ENCODE data around the gene WFDC6. TPM values are rescaled to one million over a fixed set of nuclear protein-coding genes. Genes with fewer than 3 reads are reported as not detected.
A peak's percentile ranks its signal among the peaks of the same experiment; 100 is the strongest.

WFDC6 gene
- total RNA-seq, 1 experiment from 2014 or later: not detected

GRCh38 chr20:45545754-45546453, 6.6 kb upstream of the WFDC6 start:
- Histone ChIP-seq H3K4me3 (ENCODE audit: low read length) (no peak overlapping the region), H2AFZ (ENCODE audit: low read length) (no peak overlapping the region), H3K27ac (ENCODE audit: low read length) (no peak overlapping the region), H4K20me1 (ENCODE audit: insufficient read depth, low read depth, low read length) (no peaks in the 10 kb centered on the region), H3K9ac (ENCODE audit: low read length) (no peak overlapping the region), H3K4me2 (ENCODE audit: low read depth, low read length, poor library complexity, severe bottlenecking) (no peak overlapping the region), H3K4me1 (ENCODE audit: low read length) (no peaks in the 10 kb centered on the region), H3K9me2 (replicated peaks; ENCODE audit: insufficient read depth, low read length) (no peaks in the 10 kb centered on the region), H3K36me3 (ENCODE audit: insufficient read depth, low read length) (no peaks in the 10 kb centered on the region), H3K9me3 (ENCODE audit: low read length) (no peaks in the 10 kb centered on the region; the same call in 1 of the 2 replicates), H3K79me2 (ENCODE audit: low read length) (no peaks in the 10 kb centered on the region), H3K27me3 (ENCODE audit: low read length) (no peaks in the 10 kb centered on the region)
- peak; percentile 56 for DNase-seq

GRCh38 chr20:45545351-45545750, 6.1 kb upstream of the WFDC6 start:
- H3K9me2 ChIP-seq (replicated peaks; ENCODE audit: insufficient read depth, low read length): no peaks in the 10 kb centered on the region
- H3K9ac ChIP-seq (ENCODE audit: low read length): no peak overlapping the region
- H3K27ac ChIP-seq (ENCODE audit: low read length): no peak overlapping the region
- H3K79me2 ChIP-seq (ENCODE audit: low read length): no peaks in the 10 kb centered on the region
- H3K27me3 ChIP-seq (ENCODE audit: low read length): no peaks in the 10 kb centered on the region
- no peak overlapping the region for H3K4me3 ChIP-seq (ENCODE audit: low read length)
- no peaks in the 10 kb centered on the region for H4K20me1 ChIP-seq (ENCODE audit: insufficient read depth, low read depth, low read length)
- H3K4me2 ChIP-seq (ENCODE audit: low read depth, low read length, poor library complexity, severe bottlenecking): no peak overlapping the region
- H3K9me3 ChIP-seq (ENCODE audit: low read length): no peaks in the 10 kb centered on the region
- H2AFZ ChIP-seq (ENCODE audit: low read length): no peak overlapping the region
- no peaks in the 10 kb centered on the region for H3K4me1 ChIP-seq (ENCODE audit: low read length)
- no peak for DNase-seq
- no peaks in the 10 kb centered on the region for H3K36me3 ChIP-seq (ENCODE audit: insufficient read depth, low read length)

DNA sequence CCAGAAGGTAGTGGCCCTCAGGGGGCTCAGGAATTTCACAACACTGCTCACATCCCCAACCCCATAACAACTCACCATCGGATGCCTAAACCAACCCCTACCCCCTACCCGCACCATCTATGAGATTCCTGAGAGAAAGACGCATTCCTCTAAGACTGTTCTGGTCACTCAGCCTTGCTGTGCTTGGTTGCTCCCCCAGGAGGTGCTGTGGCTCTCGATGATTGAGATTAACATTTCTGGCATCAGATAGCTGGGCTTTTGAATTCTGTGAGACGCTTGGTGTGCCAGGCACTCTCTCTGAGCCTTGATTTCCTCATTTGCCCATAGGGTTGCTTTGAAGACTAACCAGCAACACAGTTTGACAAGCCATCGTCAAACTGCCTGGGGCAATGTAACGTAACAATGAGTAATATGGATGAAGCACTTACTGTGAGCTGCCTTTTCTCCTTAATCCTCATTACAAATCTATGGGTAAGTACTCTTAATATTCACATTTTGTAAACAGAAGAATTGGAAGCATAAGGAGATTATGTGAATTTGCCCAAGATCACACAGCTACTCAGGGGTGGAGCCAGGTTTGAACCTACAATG, 978 bp downstream of the WFDC6 start:
- no peaks in the 10 kb centered on the region for H3K9me2 ChIP-seq (replicated peaks; ENCODE audit: insufficient read depth, low read length)

GRCh38 chr20:45527294-45527693, 12.0 kb downstream of the WFDC6 start:
- no peaks in the 10 kb centered on the region for H4K20me1 ChIP-seq (ENCODE audit: insufficient read depth, low read depth, low read length)
- H3K79me2 ChIP-seq (ENCODE audit: low read length): no peaks in the 10 kb centered on the region
- no peaks in the 10 kb centered on the region for H3K9me2 ChIP-seq (replicated peaks; ENCODE audit: insufficient read depth, low read length)
- H3K27me3 ChIP-seq (ENCODE audit: low read length): no peaks in the 10 kb centered on the region
- no peak overlapping the region for H3K4me2 ChIP-seq (ENCODE audit: low read depth, low read length, poor library complexity, severe bottlenecking)
- H3K9ac ChIP-seq (ENCODE audit: low read length): no peak overlapping the region
- H2AFZ ChIP-seq (ENCODE audit: low read length): no peak overlapping the region
- H3K9me3 ChIP-seq (ENCODE audit: low read length): no peaks in the 10 kb centered on the region
- DNase-seq: no peak
- H3K36me3 ChIP-seq (ENCODE audit: insufficient read depth, low read length): no peaks in the 10 kb centered on the region
- H3K4me1 ChIP-seq (ENCODE audit: low read length): no peaks in the 10 kb centered on the region
- no peak overlapping the region for H3K4me3 ChIP-seq (ENCODE audit: low read length)
- no peak overlapping the region for H3K27ac ChIP-seq (ENCODE audit: low read length)

More for the DNA sequence above, 978 bp downstream of the WFDC6 start:
- Histone ChIP-seq H3K9ac (ENCODE audit: low read length) (no peak overlapping the region), H3K27me3 (ENCODE audit: low read length) (no peaks in the 10 kb centered on the region), H2AFZ (ENCODE audit: low read length) (no peak overlapping the region), H4K20me1 (ENCODE audit: insufficient read depth, low read depth, low read length) (no peaks in the 10 kb centered on the region), H3K4me3 (ENCODE audit: low read length) (no peak overlapping the region), H3K9me3 (ENCODE audit: low read length) (no peaks in the 10 kb centered on the region), H3K4me1 (ENCODE audit: low read length) (no peaks in the 10 kb centered on the region), H3K79me2 (ENCODE audit: low read length) (no peaks in the 10 kb centered on the region), H3K4me2 (ENCODE audit: low read depth, low read length, poor library complexity, severe bottlenecking) (no peak overlapping the region), H3K27ac (ENCODE audit: low read length) (no peak overlapping the region), H3K36me3 (ENCODE audit: insufficient read depth, low read length) (no peaks in the 10 kb centered on the region)
- peak; percentile 43 for DNase-seq

DNA sequence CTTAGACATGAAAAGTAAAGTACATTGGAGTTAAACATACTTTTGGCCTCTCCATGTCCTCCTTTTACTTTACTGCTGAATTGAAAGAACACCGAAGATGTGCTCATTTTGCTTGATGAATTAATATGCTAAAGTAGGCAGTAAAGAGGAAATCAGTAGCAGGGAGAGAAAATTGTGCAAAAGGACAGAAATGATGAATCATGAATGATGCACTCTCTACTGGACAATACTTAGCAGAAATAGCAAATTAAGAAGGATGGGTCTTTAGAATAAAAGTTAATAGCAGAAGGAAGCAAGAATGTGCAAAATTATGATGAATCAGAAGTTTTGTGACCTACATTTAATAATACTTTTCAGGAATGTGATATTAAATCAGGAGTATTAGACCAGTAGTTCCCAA, 15.5 kb downstream of the WFDC6 start:
- H3K79me2 ChIP-seq (ENCODE audit: low read length): no peaks in the 10 kb centered on the region
- no peaks in the 10 kb centered on the region for H3K9me3 ChIP-seq (ENCODE audit: low read length)
- no peaks in the 10 kb centered on the region for H3K9me2 ChIP-seq (replicated peaks; ENCODE audit: insufficient read depth, low read length)
- H3K27ac ChIP-seq (ENCODE audit: low read length): no peak overlapping the region
- no peak overlapping the region for H3K4me3 ChIP-seq (ENCODE audit: low read length)
- no peaks in the 10 kb centered on the region for H3K27me3 ChIP-seq (ENCODE audit: low read length)
- no peaks in the 10 kb centered on the region for H3K4me1 ChIP-seq (ENCODE audit: low read length)
- H3K36me3 ChIP-seq (ENCODE audit: insufficient read depth, low read length): no peaks in the 10 kb centered on the region
- DNase-seq: no peak
- H3K4me2 ChIP-seq (ENCODE audit: low read depth, low read length, poor library complexity, severe bottlenecking): no peak overlapping the region
- no peaks in the 10 kb centered on the region for H4K20me1 ChIP-seq (ENCODE audit: insufficient read depth, low read depth, low read length)
- H3K9ac ChIP-seq (ENCODE audit: low read length): no peak overlapping the region
- H2AFZ ChIP-seq (ENCODE audit: low read length): no peak overlapping the region

GRCh38 chr20:45518282-45518681, 21.0 kb downstream of the WFDC6 start:
- Histone ChIP-seq H3K9me2 (replicated peaks; ENCODE audit: insufficient read depth, low read length) (no peaks in the 10 kb centered on the region), H3K27ac (ENCODE audit: low read length) (no peak overlapping the region), H3K4me1 (ENCODE audit: low read length) (no peaks in the 10 kb centered on the region), H3K4me2 (ENCODE audit: low read depth, low read length, poor library complexity, severe bottlenecking) (no peak overlapping the region), H2AFZ (ENCODE audit: low read length) (no peak overlapping the region), H4K20me1 (ENCODE audit: insufficient read depth, low read depth, low read length) (no peaks in the 10 kb centered on the region), H3K9ac (ENCODE audit: low read length) (no peak overlapping the region), H3K36me3 (ENCODE audit: insufficient read depth, low read length) (no peaks in the 10 kb centered on the region), H3K79me2 (ENCODE audit: low read length) (no peaks in the 10 kb centered on the region), H3K4me3 (ENCODE audit: low read length) (no peak overlapping the region), H3K27me3 (ENCODE audit: low read length) (no peaks in the 10 kb centered on the region), H3K9me3 (ENCODE audit: low read length) (no peaks in the 10 kb centered on the region)
- no peak for DNase-seq

DNA sequence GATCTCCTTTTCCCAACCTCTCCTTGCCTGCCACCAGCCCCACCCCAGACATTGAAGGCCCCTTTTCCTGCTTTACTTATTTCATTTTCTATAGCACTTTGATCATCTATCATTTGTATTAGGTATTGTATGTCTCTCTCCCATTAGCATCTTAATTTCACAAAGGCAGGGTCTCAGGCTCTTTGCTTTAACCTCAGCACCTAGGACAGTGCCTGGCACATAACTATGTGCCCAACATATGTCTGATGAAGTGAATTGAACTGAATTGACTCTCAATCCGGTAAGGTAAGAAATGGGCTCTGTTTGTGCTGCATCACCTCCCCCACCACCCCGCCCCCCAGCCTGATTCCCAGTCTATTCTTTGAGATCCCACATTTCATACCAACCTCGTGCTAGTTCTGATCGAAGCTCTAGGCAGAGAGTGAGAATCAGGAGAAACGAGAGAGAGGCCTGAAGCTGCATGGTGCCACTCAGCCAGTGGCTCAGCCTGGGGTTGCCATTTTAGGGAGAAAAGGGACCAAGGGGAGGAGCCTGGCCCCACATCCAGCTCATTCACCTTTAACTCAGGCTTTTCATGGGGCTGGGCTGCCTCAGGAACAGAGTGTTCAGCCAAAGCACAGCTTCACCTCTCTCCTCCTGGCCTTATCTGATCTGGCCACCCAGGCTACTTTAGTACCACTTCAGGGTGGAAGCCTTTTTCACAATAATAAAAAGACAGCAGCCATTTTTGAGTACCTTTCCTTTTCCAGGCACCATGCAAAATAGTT, 24.0 kb downstream of the WFDC6 start, which contains the start of gene SPINT3:
Gene SPINT3, minus strand, starts transcription at position 476 of the 767 bp plus-strand sequence. Its CDS starts 14 bp downstream, at position 462.
- Histone ChIP-seq H3K9me2 (replicated peaks; ENCODE audit: insufficient read depth, low read length) (no peaks in the 10 kb centered on the region), H3K4me1 (ENCODE audit: low read length) (no peaks in the 10 kb centered on the region), H3K27ac (ENCODE audit: low read length) (no peak within 1 kb of the TSS), H3K36me3 (ENCODE audit: insufficient read depth, low read length) (no peaks in the 10 kb centered on the region), H2AFZ (ENCODE audit: low read length) (no peak within 1 kb of the TSS), H3K27me3 (ENCODE audit: low read length) (no peaks in the 10 kb centered on the region), H3K4me2 (ENCODE audit: low read depth, low read length, poor library complexity, severe bottlenecking) (no peak within 1 kb of the TSS), H3K4me3 (ENCODE audit: low read length) (no peak within 1 kb of the TSS), H3K79me2 (ENCODE audit: low read length) (no peaks in the 10 kb centered on the region), H3K9me3 (ENCODE audit: low read length) (no peaks in the 10 kb centered on the region), H3K9ac (ENCODE audit: low read length) (no peak within 1 kb of the TSS), H4K20me1 (ENCODE audit: insufficient read depth, low read depth, low read length) (no peaks in the 10 kb centered on the region)
- no peak for DNase-seq

DNA sequence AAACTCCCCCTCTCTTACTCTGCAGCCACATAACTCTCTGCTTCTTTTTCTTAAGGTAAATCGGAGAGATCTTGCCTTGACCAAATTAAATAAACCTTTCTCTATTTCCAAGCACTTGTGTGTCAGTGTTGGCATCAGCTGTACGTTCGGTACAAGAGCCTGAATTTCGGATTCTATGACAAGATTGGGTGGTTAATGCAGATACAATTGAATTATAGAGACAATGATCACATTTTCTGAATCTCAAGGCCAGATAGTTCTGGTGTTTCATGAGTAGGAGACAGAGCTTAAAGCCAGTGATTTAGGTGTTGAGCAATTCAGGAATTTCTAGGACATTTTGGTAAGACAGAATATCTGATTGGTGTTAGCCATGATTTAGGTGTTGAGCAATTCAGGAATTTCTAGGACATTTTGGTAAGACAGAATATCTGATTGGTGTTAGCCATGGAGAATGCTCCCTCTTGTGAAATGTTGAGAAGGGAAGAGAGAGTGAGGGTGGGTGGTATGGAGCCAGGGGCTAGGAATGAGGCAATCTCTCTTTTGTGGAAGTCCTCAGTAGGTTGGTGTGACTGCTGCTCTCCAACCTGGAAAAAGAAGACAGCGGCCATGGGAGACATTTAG, 28.9 kb downstream of the WFDC6 start:
- Histone ChIP-seq H3K4me2 (ENCODE audit: low read depth, low read length, poor library complexity, severe bottlenecking) (no peak overlapping the region), H4K20me1 (ENCODE audit: insufficient read depth, low read depth, low read length) (no peaks in the 10 kb centered on the region)

More for the DNA sequence above, 28.9 kb downstream of the WFDC6 start:
- H3K4me1 ChIP-seq (ENCODE audit: low read length): no peaks in the 10 kb centered on the region
- H3K27me3 ChIP-seq (ENCODE audit: low read length): no peaks in the 10 kb centered on the region
- H2AFZ ChIP-seq (ENCODE audit: low read length): no peak overlapping the region
- no peaks in the 10 kb centered on the region for H3K36me3 ChIP-seq (ENCODE audit: insufficient read depth, low read length)
- H3K4me3 ChIP-seq (ENCODE audit: low read length): no peak overlapping the region
- no peak overlapping the region for H3K27ac ChIP-seq (ENCODE audit: low read length)
- H3K79me2 ChIP-seq (ENCODE audit: low read length): no peaks in the 10 kb centered on the region
- no peak for DNase-seq
- no peaks in the 10 kb centered on the region for H3K9me3 ChIP-seq (ENCODE audit: low read length)
- no peaks in the 10 kb centered on the region for H3K9me2 ChIP-seq (replicated peaks; ENCODE audit: insufficient read depth, low read length)
- H3K9ac ChIP-seq (ENCODE audit: low read length): no peak overlapping the region
